Stomach smooth muscle (tissue), 2 donors: ENCODE data around the gene FAM149A.

Source experiments
- H3K27ac ChIP-seq: one replicate; pipeline ENCODE4 v1.7.0; 2013; ENCODE audit warnings: mild to moderate bottlenecking, low read length, inconsistent platforms
- H3K27me3 ChIP-seq, 2 donors: one replicate each; pipeline ENCODE4 v1.7.0; 2013; ENCODE audit warnings: low read length in 2 of 2; ENCODE audit not compliant: insufficient read depth in 2 of 2, control insufficient read depth in 1 of 2
- H3K36me3 ChIP-seq, 2 donors: one replicate each; pipeline ENCODE4 v1.7.0; 2013; ENCODE audit warnings: low read length in 2 of 2; ENCODE audit not compliant: control insufficient read depth in 2 of 2, insufficient read depth in 2 of 2
- H3K4me1 ChIP-seq: one replicate; pipeline ENCODE4 v1.7.0; 2013; ENCODE audit warnings: low read length; ENCODE audit not compliant: control insufficient read depth, insufficient read depth
- H3K4me3 ChIP-seq, 2 donors: one replicate each; pipeline ENCODE4 v1.7.0; 2013; ENCODE audit warnings: low read length in 2 of 2
- H3K9ac ChIP-seq, 2 donors: one replicate each; pipeline ENCODE4 v1.7.0; 2013; ENCODE audit warnings: low read length in 2 of 2, mild to moderate bottlenecking in 1 of 2
- H3K9me3 ChIP-seq, 2 donors: one replicate each; pipeline ENCODE4 v1.7.0; 2013; ENCODE audit warnings: low read length in 2 of 2; ENCODE audit not compliant: control insufficient read depth in 2 of 2
- donor health status: healthy.
- donor health status: Pancreatic carcinoma.

Gene FAM149A

GRCh38 chr4:186202490-186203140, 98.1 kb downstream of the FAM149A start:
- H3K27me3 ChIP-seq, result no peaks in the 10 kb centered on the region
- no peak overlapping the region for H3K9ac ChIP-seq
- H3K9me3 ChIP-seq, result no peaks in the 10 kb centered on the region
- no peaks in the 10 kb centered on the region for H3K36me3 ChIP-seq
- peaks cover 3% of the 10 kb centered on the region for H3K4me1 ChIP-seq
- H3K4me3 ChIP-seq, result no peak overlapping the region
- H3K27ac ChIP-seq, result no peak overlapping the region

- Histone ChIP-seq H3K4me1 (peaks cover 3% of the 10 kb centered on the region), H3K27me3 (no peaks in the 10 kb centered on the region), H3K36me3 (no peaks in the 10 kb centered on the region), H3K4me3 (peak overlapping the region in 1 of 2 donors; percentile 68), H3K27ac (no peak overlapping the region), H3K9ac (no peak overlapping the region), H3K9me3 (no peaks in the 10 kb centered on the region)
Measured at GRCh38 chr4:186203406-186203805, 98.9 kb downstream of the FAM149A start.

DNA sequence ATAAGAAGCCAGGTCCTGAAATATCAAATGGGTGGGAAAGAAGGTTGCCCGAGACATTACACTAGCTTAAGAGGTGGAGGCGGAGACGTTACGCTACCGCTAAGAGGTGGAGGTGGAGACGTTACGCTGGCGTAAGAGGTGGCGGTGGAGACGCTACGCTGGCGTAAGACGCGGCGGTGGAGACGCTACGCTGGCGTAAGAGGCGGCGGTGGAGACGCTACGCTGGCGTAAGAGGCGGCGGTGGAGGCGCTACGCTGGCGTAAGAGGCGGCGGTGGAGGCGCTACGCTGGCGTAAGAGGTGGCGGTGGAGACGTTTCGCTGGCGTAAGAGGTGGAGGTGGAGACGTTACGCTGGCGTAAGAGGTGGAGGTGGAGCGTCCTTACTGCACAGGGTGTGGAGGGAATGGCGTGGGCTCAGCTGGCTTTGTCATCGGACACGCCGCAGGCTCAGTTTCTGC, 99.6 kb downstream of the FAM149A start:
- Histone ChIP-seq H3K4me3 (peak overlapping the region; percentile 26 to 68), H3K4me1 (peaks cover 3% of the 10 kb centered on the region), H3K27me3 (no peaks in the 10 kb centered on the region), H3K36me3 (peaks cover 2 to 5% of the 10 kb centered on the region in 2 donors), H3K9ac (peak overlapping the region in 1 of 2 donors; percentile 43), H3K9me3 (no peaks in the 10 kb centered on the region), H3K27ac (peak overlapping the region; percentile 37)

- Histone ChIP-seq H3K4me3 (peak overlapping the region; percentile 21 to 68), H3K4me1 (peaks cover 3% of the 10 kb centered on the region), H3K27ac (peak overlapping the region; percentile 37), H3K9ac (peak overlapping the region in 1 of 2 donors; percentile 43), H3K27me3 (no peaks in the 10 kb centered on the region), H3K9me3 (no peaks in the 10 kb centered on the region), H3K36me3 (peaks cover 8% of the 10 kb centered on the region in 2 donors)
Measured at GRCh38 chr4:186204686-186205085, 100.2 kb downstream of the FAM149A start.

GRCh38 chr4:186205156-186205555, 100.7 kb downstream of the FAM149A start:
- H3K4me3 ChIP-seq, result peak overlapping the region in 1 of 2 donors; percentile 68
- H3K9ac ChIP-seq, result no peak overlapping the region
- no peaks in the 10 kb centered on the region for H3K27me3 ChIP-seq
- peak overlapping the region; percentile 37 for H3K27ac ChIP-seq
- peaks cover 8% of the 10 kb centered on the region in 2 donors for H3K36me3 ChIP-seq
- peaks cover 3% of the 10 kb centered on the region for H3K4me1 ChIP-seq
- no peaks in the 10 kb centered on the region for H3K9me3 ChIP-seq

DNA sequence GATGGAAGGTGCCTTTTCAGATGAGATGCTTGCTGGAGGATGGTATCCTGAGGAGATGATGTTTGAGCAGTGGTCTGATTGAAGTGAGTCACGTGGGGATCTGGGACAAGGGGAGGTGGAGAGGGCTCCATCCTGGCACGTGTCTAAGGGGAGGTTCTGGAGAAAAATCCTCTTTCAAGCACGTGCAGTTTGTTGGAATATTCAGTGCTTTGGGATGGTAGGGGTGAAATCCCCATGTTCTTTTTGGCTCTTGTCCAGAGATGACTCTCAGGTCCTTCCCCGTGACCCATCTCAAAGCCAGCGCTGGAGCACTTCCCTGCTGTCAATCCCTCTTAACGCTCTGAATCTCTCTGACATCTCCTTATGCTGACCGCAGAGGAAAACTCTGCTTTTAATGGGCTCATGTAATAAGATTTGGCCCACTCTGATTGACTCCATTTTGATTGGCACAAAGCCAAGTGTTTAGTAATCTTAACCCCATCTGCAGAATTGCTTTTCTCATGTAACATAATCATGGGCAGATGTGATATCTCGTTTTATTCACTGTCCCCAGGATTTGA, 112.0 kb downstream of the FAM149A start:
- H3K4me3 ChIP-seq, result no peak overlapping the region
- H3K27ac ChIP-seq, result no peak overlapping the region
- no peaks in the 10 kb centered on the region for H3K9me3 ChIP-seq
- H3K27me3 ChIP-seq, result no peaks in the 10 kb centered on the region
- H3K4me1 ChIP-seq, result no peaks in the 10 kb centered on the region
- no peaks in the 10 kb centered on the region for H3K36me3 ChIP-seq
- no peak overlapping the region for H3K9ac ChIP-seq

GRCh38 chr4:186217733-186218293, 113.3 kb downstream of the FAM149A start:
- Histone ChIP-seq H3K36me3 (no peaks in the 10 kb centered on the region), H3K27ac (no peak overlapping the region), H3K27me3 (no peaks in the 10 kb centered on the region), H3K4me3 (no peak overlapping the region), H3K9me3 (no peaks in the 10 kb centered on the region), H3K4me1 (no peaks in the 10 kb centered on the region), H3K9ac (no peak overlapping the region)

- Histone ChIP-seq H3K9me3 (peaks cover 0 to 3% of the 10 kb centered on the region in 2 donors), H3K36me3 (no peaks in the 10 kb centered on the region), H3K9ac (no peak overlapping the region), H3K27me3 (no peaks in the 10 kb centered on the region), H3K4me1 (no peaks in the 10 kb centered on the region), H3K27ac (no peak overlapping the region), H3K4me3 (no peak overlapping the region)
Measured at GRCh38 chr4:186221624-186222023, 117.1 kb downstream of the FAM149A start.
